SIG-M5 treated with dmso at 0.1 percent for 504 hours (cell line): ENCODE results near the gene CCSER2.

Source experiments
- DNase-seq: peaks from one replicate; lab custom pipeline; 2025; ENCODE audit not compliant: unreplicated experiment; lab: John Stamatoyannopoulos, UW

CCSER2 gene

DNA sequence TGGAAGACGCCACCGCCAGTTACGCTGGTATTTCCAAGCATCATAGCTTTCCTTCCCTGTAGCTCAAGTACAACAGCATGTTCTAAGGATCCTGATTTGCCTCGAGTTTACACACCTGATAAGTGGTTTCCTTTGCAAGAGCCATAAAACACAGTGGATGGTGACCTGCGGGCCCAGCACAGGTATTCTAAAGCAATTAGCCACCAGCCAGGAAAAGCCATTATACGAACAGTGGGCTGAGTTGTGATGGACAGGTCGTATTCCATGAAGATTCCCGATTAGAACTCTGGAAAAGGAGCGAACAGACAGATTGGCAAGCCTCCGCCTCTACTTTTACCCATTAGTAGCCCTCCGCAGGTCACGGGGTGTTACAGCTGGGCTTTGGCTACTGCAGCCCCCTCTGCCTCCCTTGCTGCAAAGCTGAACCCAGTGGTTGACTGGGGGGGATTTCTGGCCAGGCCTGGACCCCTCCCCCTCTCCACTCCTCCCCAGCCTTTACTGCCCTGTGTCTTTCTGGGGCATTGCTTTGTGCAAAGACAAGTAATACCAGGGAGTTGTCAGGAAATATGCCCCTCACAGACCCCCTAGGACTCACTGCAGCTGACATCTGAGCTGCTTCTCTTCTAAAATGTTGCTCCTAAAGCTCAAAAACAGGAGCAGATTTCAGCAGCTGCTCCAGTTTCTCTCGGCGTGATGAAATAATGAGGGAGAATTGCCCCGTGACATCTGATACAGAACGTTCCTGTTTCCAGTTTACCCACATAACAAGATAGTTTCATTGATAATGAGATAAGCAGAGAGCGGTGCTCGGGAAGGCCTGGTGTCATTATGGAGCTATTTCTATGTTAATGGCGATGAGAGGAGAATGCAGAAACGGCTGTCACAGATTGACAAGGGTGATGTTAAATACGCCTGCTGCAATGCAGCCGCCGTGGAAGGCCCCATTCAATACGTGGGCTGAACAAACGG is 214.4 kb downstream of the CCSER2 start:
- no peak for DNase-seq

DNA sequence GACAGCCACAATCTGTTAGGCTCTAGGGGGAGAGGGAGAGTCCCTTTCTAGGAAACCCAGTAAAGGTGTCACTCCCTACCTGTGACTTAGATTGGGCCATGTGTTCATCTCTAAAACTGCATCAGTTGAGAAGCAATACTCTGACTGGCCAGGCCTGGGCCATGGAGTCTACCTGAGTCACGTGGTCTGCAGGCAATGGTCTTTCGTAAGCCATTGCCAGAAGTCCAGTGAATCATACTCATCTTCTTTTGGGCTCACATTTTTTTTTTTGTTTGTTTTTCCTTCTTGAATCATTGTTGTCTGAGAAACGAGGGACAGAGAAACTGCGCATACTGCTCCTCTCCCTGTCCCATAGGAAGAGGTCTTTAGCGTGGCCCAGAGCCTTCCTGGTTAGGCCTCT is 215.6 kb downstream of the CCSER2 start:
- no peak for DNase-seq

DNA sequence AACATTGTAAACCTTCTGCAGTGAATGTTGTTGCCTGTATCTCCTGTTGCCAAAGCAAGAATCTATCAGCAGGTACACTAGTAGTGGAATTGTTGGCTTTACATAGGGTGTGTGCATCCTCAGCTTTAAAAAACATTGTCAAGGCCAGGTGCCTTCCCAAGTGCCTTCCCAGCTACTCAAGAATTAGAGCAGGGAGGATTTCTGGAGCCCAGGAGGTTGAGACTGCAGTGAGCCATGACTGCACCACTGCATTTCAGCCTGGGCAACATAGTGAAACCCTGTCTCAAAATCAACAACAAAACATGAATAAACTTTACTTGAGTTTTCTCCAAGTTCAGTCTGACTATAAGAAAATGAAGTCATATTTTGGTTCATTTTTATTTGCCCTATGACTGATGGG is 217.3 kb downstream of the CCSER2 start:
- no peak for DNase-seq

- DNase-seq, result no peak
These were observed 218.2 kb downstream of the CCSER2 start for GRCh38 chr10:84546609-84547008.

GRCh38 chr10:84547616-84548015 is 219.2 kb downstream of the CCSER2 start:
- no peak for DNase-seq

GRCh38 chr10:84548869-84549268 is 220.5 kb downstream of the CCSER2 start:
- no peak for DNase-seq

DNA sequence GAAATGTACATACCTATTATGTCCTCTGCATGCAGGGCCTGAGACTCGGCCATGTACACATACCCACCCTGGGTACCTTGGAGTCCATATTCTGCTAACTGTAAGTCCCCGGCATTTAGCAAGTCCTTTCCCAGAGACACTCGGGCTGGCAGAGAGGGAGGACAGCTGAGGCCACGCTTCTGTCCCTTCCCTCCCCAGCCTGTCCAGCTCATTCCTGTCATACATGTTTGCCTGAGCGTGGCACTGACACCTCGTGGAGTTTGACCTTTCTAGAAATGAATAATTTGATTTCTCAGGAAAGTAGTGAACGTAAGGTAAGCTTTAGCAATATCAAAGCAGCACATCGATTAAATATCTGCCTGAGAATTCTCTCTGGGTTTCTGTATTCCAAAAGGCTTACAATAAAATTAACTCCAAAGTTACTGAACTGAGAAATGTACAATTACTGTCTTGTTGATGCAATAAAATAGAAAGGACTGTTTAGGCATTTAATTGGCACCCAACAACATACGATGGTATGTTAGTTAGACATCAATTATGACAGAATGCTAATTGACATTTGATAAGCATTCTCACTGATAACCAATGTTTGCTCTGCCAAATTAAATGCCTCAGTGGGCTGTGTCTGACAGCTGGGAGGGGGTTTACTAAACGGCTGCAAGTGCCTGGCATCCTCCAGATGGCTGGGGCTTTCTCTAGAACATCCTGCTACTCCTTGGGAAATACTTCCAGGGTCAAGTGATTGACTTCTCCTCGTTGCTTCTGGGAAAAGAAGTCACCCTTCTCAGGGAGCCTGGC is 221.2 kb downstream of the CCSER2 start:
- no peak for DNase-seq

DNA sequence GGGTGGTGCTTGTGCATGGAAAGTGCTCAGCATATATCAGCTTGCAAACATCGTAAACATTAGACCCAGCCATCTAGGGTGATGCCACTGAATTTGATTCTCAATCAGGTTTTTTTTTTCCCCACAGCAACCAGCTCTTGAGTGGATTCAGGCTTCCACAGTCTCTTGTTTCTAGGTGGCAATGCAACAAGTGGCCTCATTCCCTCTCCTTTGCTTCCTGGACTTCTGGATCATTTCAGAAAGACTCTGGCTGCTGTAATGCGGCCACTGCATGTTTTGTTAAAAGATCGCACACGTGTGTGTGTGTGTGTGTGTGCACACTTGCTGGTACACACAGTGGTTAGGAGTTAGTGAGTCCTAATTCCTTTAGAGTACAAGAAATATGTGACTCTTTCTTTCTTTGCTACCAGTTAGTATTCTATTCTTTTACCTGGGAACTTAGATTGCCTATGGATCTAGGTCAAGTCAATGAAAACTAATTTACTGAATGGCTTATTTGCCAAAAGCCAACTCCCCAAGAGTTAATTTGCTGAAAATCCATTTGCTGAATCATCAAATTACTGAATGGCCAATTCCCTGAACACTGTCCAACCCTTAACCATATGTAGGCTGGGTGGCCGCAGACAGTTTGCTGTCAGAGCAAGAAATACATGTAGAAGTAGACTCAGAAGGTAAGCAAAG is 222.5 kb downstream of the CCSER2 start:
- DNase-seq, result no peak

- DNase-seq, result no peak
These were observed 223.2 kb downstream of the CCSER2 start for GRCh38 chr10:84551437-84552120.

GRCh38 chr10:84552478-84552877 is 224.1 kb downstream of the CCSER2 start:
- DNase-seq, result no peak

DNA sequence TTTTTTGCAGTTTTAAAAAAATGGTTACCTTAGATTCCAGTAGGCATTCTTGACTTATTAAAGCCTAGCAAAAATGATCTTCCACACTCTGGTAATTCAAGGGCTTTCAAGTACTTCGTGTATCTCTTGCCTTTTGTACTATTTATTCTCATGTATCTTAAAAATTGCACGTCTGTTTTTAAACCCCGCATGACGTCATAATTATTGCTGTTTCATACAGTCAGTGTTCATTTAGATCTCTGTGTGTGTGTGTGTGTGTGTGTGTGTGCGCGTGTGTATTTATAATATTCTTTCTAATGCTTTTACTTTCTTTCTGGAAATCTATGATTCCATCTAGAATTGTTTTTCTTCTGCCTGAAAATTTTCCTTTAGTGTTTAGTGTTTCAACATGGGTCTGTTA is 234.2 kb downstream of the CCSER2 start:
- no peak for DNase-seq

GRCh38 chr10:84563355-84563754 is 235.0 kb downstream of the CCSER2 start:
- no peak for DNase-seq

DNA sequence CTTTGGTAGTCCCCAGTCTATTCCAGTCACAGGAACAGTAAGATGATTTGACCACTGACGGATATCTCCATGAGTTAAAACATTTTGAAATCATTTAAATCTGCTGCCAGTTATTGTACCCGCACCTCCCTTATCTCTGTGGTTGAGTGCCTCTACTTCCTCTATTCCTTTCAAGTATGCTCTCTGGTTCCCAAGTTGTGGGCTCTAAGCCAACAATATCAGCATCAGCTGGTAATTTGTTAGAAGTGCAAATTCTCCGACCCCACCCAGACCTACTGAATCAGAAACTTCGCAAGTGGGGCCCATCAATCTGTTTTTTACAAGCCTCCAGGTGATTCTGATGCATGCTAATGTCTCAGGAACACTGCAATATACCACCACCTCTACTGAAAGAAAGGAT is 235.5 kb downstream of the CCSER2 start:
- peak; percentile 32 for DNase-seq

GRCh38 chr10:84565881-84566582 is 237.6 kb downstream of the CCSER2 start:
- no peak for DNase-seq

- no peak for DNase-seq
These were observed 238.7 kb downstream of the CCSER2 start for GRCh38 chr10:84567133-84567532.
